22Rv1 (cell line): ENCODE measurements around the gene SRCAP.

Source experiments
- ZFX ChIP-seq: fragments of 450-650 bp; IDR thresholded peaks from 2 replicates; pipeline ENCODE4 v1.6.1; 2017; ENCODE audit warnings: antibody characterized with exemption, borderline replicate concordance
- TF ChIP-seq, protein P1 (sequence below): fragments of 450-650 bp; IDR thresholded peaks from 2 replicates; pipeline ENCODE4 v1.5.1; 2017; ENCODE audit warnings: mild to moderate bottlenecking

DNA sequence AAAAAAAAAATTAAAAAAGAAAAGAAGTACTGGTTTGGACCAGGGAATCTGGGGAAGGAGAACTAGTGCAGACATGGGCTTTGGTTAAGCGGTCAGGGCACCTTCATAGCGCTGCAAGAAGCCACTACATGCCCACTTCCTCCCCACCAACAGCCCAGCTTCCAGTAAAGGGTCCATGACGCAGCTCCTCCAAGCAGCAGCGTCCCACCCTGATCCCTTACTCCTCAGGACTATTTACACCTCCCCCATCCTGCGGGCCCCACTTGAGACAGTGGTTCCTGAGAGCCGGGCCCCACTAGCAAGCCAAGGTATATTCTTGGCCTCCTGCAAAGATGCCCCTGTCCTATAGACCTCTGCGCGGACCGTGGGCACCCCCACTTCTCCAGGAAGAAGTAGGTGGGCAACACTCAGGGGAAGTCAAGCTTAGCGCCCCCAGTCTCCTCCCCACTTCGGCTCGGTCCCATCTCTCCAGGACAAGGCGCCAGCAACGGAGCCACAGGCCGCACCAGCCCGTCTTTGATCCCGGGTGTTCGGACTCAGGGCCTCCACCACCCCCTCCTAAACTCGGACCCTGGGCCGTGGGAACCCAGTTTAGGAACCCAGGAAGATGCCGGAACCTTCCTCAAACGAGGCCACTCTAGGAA, 49.1 kb upstream of the SRCAP start:
- TF ChIP-seq, protein P1, sequence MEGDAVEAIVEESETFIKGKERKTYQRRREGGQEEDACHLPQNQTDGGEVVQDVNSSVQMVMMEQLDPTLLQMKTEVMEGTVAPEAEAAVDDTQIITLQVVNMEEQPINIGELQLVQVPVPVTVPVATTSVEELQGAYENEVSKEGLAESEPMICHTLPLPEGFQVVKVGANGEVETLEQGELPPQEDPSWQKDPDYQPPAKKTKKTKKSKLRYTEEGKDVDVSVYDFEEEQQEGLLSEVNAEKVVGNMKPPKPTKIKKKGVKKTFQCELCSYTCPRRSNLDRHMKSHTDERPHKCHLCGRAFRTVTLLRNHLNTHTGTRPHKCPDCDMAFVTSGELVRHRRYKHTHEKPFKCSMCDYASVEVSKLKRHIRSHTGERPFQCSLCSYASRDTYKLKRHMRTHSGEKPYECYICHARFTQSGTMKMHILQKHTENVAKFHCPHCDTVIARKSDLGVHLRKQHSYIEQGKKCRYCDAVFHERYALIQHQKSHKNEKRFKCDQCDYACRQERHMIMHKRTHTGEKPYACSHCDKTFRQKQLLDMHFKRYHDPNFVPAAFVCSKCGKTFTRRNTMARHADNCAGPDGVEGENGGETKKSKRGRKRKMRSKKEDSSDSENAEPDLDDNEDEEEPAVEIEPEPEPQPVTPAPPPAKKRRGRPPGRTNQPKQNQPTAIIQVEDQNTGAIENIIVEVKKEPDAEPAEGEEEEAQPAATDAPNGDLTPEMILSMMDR: no peak
- TF ChIP-seq ZFX: no peak
